DND-41 (cell line): Measurements from ENCODE around the gene PPARA.

Source experiments
- ATAC-seq: fragments of 200-7000 bp; cut with Tn5 transposase; 3 replicates; pipeline ENCODE4 v1.9.1; 2021; ENCODE audit warnings: low read depth; ENCODE audit not compliant: insufficient read depth
- DNase-seq: peaks from one replicate; pipeline ENCODE4 v3.0.0-alpha.2; 2020
- H2AFZ ChIP-seq: 2 replicates; pipeline ENCODE4 v1.6.0; 2012; ENCODE audit warnings: low read depth, low read length
- H3K27ac ChIP-seq: 2 replicates; pipeline ENCODE4 v1.5.1; 2012; ENCODE audit warnings: low read length, inconsistent platforms
- H3K27me3 ChIP-seq: fragments of 200-600 bp; sonication (generic); 2 replicates; pipeline ENCODE4 v1.6.0; 2012; ENCODE audit warnings: low read length, mild to moderate bottlenecking, inconsistent platforms; ENCODE audit not compliant: insufficient read depth, poor library complexity
- H3K36me3 ChIP-seq: 2 replicates; pipeline ENCODE4 v1.5.1; 2012; ENCODE audit warnings: low read length, inconsistent platforms; ENCODE audit not compliant: insufficient read depth
- H3K4me1 ChIP-seq: 2 replicates; pipeline ENCODE4 v1.5.1; 2012; ENCODE audit warnings: mild to moderate bottlenecking, low read length; ENCODE audit not compliant: insufficient read depth
- H3K4me2 ChIP-seq: 2 replicates; pipeline ENCODE4 v1.6.0; 2012; ENCODE audit warnings: mild to moderate bottlenecking, moderate library complexity, low read length, inconsistent platforms; ENCODE audit not compliant: insufficient read depth
- H3K4me3 ChIP-seq, 2 experiments: fragments of 200-600 bp in 1 of 2; shearing (Covaris generic) in 1 of 2; 2 replicates each; pipeline ENCODE4 v1.5.1; 2012 to 2016; ENCODE audit warnings: inconsistent platforms in 2 of 2, low read length in 2 of 2, mild to moderate bottlenecking in 2 of 2, low read depth in 1 of 2, moderate library complexity in 1 of 2
- H3K79me2 ChIP-seq: 2 replicates; pipeline ENCODE4 v1.6.0; 2012; ENCODE audit warnings: low read length, inconsistent platforms; ENCODE audit not compliant: insufficient read depth
- H3K9ac ChIP-seq: 2 replicates; pipeline ENCODE4 v1.6.0; 2012; ENCODE audit warnings: low read depth, mild to moderate bottlenecking, inconsistent platforms, low read length, moderate library complexity
- H3K9me3 ChIP-seq: 2 replicates; pipeline ENCODE4 v1.5.1; 2012; ENCODE audit warnings: low read length, moderate library complexity, mild to moderate bottlenecking, inconsistent platforms; ENCODE audit not compliant: insufficient read depth, severe bottlenecking
- H4K20me1 ChIP-seq: 2 replicates; pipeline ENCODE4 v1.6.0; 2012; ENCODE audit warnings: low read length; ENCODE audit not compliant: insufficient read depth
- EZH2 ChIP-seq: IDR thresholded peaks from 3 replicates; pipeline ENCODE4 v1.6.1; 2012; ENCODE audit warnings: borderline replicate concordance, low read depth, mild to moderate bottlenecking, moderate library complexity, low read length, inconsistent platforms; ENCODE audit not compliant: severe bottlenecking
- TF ChIP-seq, protein P1 (sequence below): IDR thresholded peaks from 2 replicates; pipeline ENCODE4 v1.5.1; 2012; ENCODE audit warnings: borderline replicate concordance, low read length, moderate library complexity, mild to moderate bottlenecking; ENCODE audit not compliant: poor library complexity, severe bottlenecking; ENCODE audit errors: extremely low read depth

PPARA gene

DNA sequence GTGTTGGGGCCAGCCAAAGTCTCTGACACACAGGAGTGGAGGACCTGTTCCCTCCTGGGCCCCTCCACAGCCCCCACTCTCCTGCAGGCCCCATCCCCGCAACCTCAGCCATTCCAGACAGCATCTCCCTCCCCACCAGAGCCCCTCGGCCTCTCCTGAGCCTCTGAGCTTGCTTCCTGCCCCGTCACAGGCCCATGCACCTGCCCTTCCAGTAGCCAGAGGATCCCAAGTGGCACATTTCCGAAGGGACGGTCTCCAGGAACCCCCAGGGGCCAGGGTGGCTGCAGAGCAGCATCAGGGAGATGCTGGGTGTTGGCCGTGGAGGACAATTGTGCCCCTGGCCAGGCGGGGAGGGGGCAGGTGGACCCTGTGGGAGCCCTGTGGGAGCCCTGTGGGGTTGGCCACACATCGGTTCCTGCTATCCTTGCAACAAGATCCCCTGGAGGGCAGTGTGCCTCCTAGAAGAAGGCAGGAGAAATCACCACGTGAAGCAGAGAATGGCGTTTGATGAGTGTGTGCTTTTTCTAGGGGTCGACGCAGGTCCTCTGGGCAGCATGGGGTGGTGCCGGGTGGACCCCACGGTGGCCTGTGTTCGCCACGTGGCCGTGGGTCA, 45.3 kb upstream of the PPARA start:
- H3K36me3 ChIP-seq: peaks cover 97% of the 10 kb centered on the region
- no peak overlapping the region for H3K4me2 ChIP-seq
- no peak overlapping the region for H3K4me3 ChIP-seq
- H3K9ac ChIP-seq: no peak overlapping the region
- ATAC-seq (no peak), DNase-seq (no peak)
- H2AFZ ChIP-seq: no peak overlapping the region
- H3K9me3 ChIP-seq: no peaks in the 10 kb centered on the region
- no peaks in the 10 kb centered on the region for H3K4me1 ChIP-seq
- no peaks in the 10 kb centered on the region for H3K27me3 ChIP-seq
- no peak for TF ChIP-seq EZH2
- TF ChIP-seq, protein P1, sequence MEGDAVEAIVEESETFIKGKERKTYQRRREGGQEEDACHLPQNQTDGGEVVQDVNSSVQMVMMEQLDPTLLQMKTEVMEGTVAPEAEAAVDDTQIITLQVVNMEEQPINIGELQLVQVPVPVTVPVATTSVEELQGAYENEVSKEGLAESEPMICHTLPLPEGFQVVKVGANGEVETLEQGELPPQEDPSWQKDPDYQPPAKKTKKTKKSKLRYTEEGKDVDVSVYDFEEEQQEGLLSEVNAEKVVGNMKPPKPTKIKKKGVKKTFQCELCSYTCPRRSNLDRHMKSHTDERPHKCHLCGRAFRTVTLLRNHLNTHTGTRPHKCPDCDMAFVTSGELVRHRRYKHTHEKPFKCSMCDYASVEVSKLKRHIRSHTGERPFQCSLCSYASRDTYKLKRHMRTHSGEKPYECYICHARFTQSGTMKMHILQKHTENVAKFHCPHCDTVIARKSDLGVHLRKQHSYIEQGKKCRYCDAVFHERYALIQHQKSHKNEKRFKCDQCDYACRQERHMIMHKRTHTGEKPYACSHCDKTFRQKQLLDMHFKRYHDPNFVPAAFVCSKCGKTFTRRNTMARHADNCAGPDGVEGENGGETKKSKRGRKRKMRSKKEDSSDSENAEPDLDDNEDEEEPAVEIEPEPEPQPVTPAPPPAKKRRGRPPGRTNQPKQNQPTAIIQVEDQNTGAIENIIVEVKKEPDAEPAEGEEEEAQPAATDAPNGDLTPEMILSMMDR: no peak
- H3K27ac ChIP-seq: no peak overlapping the region
- H3K79me2 ChIP-seq: peaks cover 9% of the 10 kb centered on the region
- peaks cover 45% of the 10 kb centered on the region for H4K20me1 ChIP-seq

DNA sequence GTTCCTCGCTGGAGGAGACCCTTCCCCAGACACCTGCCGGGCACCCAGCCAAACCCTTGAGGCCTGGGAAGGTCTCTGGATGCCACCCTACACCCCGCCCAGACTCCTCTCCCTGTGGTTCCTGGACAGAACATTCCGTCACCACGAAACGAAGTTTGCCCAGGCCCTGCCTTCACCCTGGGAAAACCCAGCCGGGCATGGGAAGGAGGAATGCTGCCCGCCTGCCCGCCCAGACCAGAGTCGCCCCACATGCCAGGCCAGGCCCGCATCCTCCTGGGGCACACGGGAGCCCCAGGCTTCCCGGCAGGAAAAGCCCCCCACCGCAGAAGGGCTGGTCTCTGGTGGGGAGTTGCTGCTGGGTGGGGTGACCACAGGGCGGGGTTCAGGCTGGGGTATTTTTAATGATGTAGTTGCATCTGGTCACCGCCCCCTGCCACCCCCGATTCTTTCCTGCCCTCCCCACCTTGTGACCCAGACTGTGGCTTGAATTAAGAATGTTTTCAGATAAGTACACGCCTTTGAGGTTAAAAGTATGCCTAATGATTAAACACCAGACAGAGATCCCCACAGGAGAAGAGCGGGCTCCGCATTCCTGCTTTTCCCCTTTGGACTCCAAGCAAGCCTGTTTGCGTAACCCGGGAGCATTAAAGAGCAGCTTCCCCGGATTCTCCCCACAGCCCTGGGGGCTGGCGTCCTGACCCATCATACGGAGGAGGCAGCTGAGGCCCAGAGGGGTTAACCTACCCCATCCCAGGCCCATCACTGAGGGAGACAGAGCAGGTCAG, 44.6 kb upstream of the PPARA start:
- no peak overlapping the region for H3K9ac ChIP-seq
- no peak for DNase-seq
- peaks cover 46% of the 10 kb centered on the region for H4K20me1 ChIP-seq
- H2AFZ ChIP-seq: no peak overlapping the region
- no peaks in the 10 kb centered on the region for H3K27me3 ChIP-seq
- no peaks in the 10 kb centered on the region for H3K9me3 ChIP-seq
- no peak for TF ChIP-seq EZH2
- TF ChIP-seq, protein P1: no peak
- no peak overlapping the region for H3K4me2 ChIP-seq
- H3K27ac ChIP-seq: no peak overlapping the region
- H3K79me2 ChIP-seq: peaks cover 9% of the 10 kb centered on the region
- H3K4me3 ChIP-seq: no peak overlapping the region
- ATAC-seq: no peak
- H3K36me3 ChIP-seq: peaks cover 97% of the 10 kb centered on the region
- no peaks in the 10 kb centered on the region for H3K4me1 ChIP-seq

DNA sequence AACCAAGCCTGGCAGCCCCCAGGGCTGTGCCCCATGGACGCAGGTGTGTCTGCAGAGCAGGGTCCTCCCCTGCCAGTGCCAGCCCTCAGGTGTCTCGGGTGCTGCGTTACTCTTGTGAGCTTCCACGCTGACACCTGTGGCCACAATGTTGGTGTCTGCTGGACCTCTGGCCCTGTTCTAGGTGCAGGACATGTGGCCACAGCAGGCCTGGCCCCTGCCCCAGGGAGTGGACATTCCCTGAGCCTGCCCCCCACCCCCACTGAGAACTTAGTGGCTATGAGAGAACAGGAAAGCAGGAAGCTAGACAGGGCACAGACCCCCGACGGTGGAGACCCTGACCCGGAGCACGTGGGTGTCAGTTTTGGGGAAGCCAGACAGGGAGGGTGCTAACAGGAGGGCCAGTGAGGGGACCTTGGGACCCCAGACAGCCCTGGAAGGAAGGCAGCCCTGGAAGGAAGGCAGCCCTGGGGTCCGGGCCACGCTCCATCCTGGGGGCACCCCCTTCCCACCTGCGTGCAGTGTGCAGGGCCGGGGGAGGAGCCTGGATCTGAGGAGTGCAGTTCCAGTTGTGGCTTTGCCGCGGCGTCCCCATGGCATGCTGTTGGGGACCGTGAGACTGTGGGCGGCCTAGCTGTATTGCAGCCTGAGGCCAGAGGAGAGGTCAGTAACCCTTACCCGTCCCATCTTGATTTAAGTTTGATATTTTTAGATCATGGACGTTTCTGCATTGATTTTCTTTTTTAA, 43.9 kb upstream of the PPARA start:
- no peak for TF ChIP-seq EZH2
- TF ChIP-seq, protein P1: no peak
- no peak overlapping the region for H2AFZ ChIP-seq
- H4K20me1 ChIP-seq: peaks cover 46% of the 10 kb centered on the region
- no peaks in the 10 kb centered on the region for H3K4me1 ChIP-seq
- H3K27me3 ChIP-seq: no peaks in the 10 kb centered on the region
- H3K4me2 ChIP-seq: no peak overlapping the region
- no peak for ATAC-seq
- H3K9me3 ChIP-seq: no peaks in the 10 kb centered on the region
- peaks cover 97% of the 10 kb centered on the region for H3K36me3 ChIP-seq
- H3K27ac ChIP-seq: no peak overlapping the region
- H3K79me2 ChIP-seq: peaks cover 9% of the 10 kb centered on the region
- H3K4me3 ChIP-seq: no peak overlapping the region
- DNase-seq: no peak
- no peak overlapping the region for H3K9ac ChIP-seq
